ENCODE data around the gene GLTPD2. TPM values are rescaled to one million over a fixed set of nuclear protein-coding genes. Genes with fewer than 3 reads are reported as not detected.
"Not testable (repeated sequence)": the region's sequence is repeated elsewhere in the genome, so short reads cannot be mapped to it uniquely, and the experiment has no call there.

Gene GLTPD2
- total RNA-seq, 1 donor from 2014 or later, result 0.22 TPM

GRCh38 chr17:4818276-4818675 lies 29.5 kb downstream of the GLTPD2 start:
- DNase-seq (ENCODE audit: low spot score in 2 of 2, unreplicated experiment in 2 of 2), result no peak
- H3K27ac Mint-ChIP-seq, result no peak overlapping the region
- no peaks in the 10 kb centered on the region for H3K4me1 Mint-ChIP-seq
- H3K36me3 Mint-ChIP-seq, result peaks cover 29% of the 10 kb centered on the region
- no peaks in the 10 kb centered on the region for H3K9me3 Mint-ChIP-seq
- no peaks in the 10 kb centered on the region for H3K27me3 Mint-ChIP-seq (ENCODE audit: low read depth)
- no peak overlapping the region for H3K4me3 Mint-ChIP-seq
- TF ChIP-seq, protein P1, sequence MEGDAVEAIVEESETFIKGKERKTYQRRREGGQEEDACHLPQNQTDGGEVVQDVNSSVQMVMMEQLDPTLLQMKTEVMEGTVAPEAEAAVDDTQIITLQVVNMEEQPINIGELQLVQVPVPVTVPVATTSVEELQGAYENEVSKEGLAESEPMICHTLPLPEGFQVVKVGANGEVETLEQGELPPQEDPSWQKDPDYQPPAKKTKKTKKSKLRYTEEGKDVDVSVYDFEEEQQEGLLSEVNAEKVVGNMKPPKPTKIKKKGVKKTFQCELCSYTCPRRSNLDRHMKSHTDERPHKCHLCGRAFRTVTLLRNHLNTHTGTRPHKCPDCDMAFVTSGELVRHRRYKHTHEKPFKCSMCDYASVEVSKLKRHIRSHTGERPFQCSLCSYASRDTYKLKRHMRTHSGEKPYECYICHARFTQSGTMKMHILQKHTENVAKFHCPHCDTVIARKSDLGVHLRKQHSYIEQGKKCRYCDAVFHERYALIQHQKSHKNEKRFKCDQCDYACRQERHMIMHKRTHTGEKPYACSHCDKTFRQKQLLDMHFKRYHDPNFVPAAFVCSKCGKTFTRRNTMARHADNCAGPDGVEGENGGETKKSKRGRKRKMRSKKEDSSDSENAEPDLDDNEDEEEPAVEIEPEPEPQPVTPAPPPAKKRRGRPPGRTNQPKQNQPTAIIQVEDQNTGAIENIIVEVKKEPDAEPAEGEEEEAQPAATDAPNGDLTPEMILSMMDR (IDR thresholded peaks at IDR 0.05; ENCODE audit: unreplicated experiment), result no peak

DNA sequence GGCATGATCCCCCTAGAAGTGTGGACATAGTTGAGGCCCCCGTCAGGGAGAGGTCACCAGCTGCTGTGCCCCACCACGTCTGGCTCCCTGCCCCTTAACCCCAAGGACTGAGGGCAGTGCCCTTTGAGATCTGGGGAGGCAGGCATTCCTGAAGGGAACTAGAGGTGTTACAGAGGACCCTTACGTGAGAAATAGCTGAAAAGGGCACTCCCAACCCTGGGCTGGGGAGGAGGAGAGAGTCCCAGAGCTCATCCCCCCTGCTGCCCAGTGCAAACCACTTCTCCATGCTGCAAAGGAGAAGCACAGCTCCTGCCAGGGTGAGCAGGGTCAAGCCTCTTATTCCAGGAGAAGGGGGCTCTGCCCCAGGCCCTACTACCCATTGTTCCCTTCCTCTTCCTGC lies 34.1 kb downstream of the GLTPD2 start:
- TF ChIP-seq, protein P1 (IDR thresholded peaks at IDR 0.05; ENCODE audit: unreplicated experiment), result no peak
- Mint-ChIP-seq H3K4me3 (no peak overlapping the region), H3K9me3 (no peaks in the 10 kb centered on the region), H3K27ac (no peak overlapping the region), H3K36me3 (peaks cover 13% of the 10 kb centered on the region), H3K27me3 (ENCODE audit: low read depth) (no peaks in the 10 kb centered on the region), H3K4me1 (no peaks in the 10 kb centered on the region)
- no peak for DNase-seq (ENCODE audit: low spot score in 2 of 2, unreplicated experiment in 2 of 2)

DNA sequence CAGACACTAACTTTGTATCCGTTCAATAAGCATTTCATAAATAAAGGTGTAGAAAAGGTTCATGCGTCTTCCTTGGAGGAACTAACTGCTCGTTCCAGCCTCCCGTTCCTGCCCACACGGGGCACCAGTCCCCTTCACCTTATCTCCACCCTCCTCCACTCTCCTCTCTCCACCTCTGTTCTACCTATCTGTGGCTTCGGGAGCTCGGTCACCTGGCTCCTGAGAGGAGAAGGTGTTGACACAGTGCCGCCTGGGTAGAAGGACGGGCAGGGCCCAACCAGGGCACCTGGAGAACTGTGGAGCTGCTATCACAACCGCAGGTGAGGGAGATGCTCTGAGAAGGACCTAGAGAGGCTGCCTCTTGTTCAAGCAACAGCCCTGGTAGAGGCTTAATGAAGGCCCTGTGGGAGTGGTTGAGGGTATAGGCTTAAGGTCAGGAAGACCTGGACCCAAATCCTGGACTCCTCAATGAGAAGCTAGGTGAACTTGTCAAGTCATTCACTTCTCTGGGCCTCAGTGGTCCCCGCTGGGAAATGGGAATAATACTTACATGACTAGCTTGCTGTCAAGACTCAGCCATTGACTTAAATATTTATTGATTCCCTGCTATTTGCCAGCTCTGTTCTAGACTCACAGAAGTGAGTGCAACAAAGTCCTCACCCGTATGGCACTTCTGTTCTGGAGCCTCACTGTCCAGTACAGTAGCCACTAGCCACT lies 34.8 kb downstream of the GLTPD2 start:
- H3K27me3 Mint-ChIP-seq (ENCODE audit: low read depth), result no peaks in the 10 kb centered on the region
- H3K4me1 Mint-ChIP-seq, result no peaks in the 10 kb centered on the region
- no peak overlapping the region for H3K4me3 Mint-ChIP-seq
- TF ChIP-seq, protein P1 (IDR thresholded peaks at IDR 0.05; ENCODE audit: unreplicated experiment), result no peak
- H3K9me3 Mint-ChIP-seq, result no peaks in the 10 kb centered on the region
- no peak for DNase-seq (ENCODE audit: low spot score in 2 of 2, unreplicated experiment in 2 of 2)
- peaks cover 9% of the 10 kb centered on the region for H3K36me3 Mint-ChIP-seq
- H3K27ac Mint-ChIP-seq, result no peak overlapping the region

GRCh38 chr17:4827399-4827798 lies 38.6 kb downstream of the GLTPD2 start:
- DNase-seq (ENCODE audit: low spot score in 2 of 2, unreplicated experiment in 2 of 2), result no peak
- no peak overlapping the region for H3K27ac Mint-ChIP-seq

GRCh38 chr17:4832829-4833177 lies 44.0 kb downstream of the GLTPD2 start:
- not testable (repeated sequence) for H3K9me3 Mint-ChIP-seq; H3K27me3 Mint-ChIP-seq (ENCODE audit: low read depth); DNase-seq (ENCODE audit: low spot score in 2 of 2, unreplicated experiment in 2 of 2); H3K36me3 Mint-ChIP-seq
- Mint-ChIP-seq H3K27ac (peak overlapping the region; percentile 98), H3K4me3 (peak overlapping the region; percentile 90), H3K4me1 (peaks cover 27% of the 10 kb centered on the region)

More at GRCh38 chr17:4827399-4827798, 38.6 kb downstream of the GLTPD2 start:
- Mint-ChIP-seq H3K27me3 (ENCODE audit: low read depth) (no peaks in the 10 kb centered on the region), H3K36me3 (no peaks in the 10 kb centered on the region), H3K4me1 (no peaks in the 10 kb centered on the region), H3K4me3 (no peak overlapping the region), H3K9me3 (no peaks in the 10 kb centered on the region)
- TF ChIP-seq, protein P1 (IDR thresholded peaks at IDR 0.05; ENCODE audit: unreplicated experiment), result no peak

DNA sequence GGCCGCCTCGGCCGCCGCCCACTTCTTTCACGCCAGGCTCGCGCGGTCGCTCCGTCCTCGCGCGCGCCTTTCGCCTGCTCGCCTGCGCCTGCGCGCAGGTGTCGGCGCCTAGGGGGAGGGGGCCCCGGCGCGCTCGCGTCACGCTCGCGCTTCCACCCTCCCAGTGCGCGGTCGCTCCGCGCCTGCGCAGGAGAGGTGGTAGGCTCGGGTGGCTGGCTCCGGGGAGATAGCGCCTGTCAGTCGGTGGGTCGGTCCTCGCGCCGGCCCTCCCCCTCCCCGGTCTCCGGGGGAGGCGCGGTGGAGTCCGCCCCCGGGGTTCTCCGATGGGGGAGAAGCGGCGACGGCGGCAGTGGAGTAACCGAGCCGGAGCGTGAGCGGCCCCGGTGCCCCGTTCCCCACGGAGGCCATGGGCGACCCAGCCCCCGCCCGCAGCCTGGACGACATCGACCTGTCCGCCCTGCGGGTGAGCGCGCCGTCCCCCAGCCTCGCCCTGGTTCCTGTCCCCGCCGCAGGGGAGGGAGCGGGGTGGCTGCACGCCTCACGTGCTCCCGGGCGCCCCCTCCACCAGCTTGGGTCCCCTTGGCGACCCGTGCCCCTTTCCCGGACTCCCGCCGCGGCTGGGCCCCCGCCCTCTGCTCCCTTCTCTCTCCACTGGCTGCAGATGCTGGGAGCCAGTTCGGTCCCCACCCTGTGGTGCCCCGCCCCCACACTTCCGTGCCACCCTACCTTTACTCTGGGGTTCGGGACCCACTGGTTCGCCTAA lies 44.6 kb downstream of the GLTPD2 start, which contains the start of gene MINK1:
Gene MINK1 (plus strand): TSS at position 163 of the 763 bp plus-strand sequence. CDS start 244 bp downstream, at position 407.
- TF ChIP-seq, protein P1 (IDR thresholded peaks at IDR 0.05; ENCODE audit: unreplicated experiment), result no peak
- H3K4me1 Mint-ChIP-seq, result peaks cover 31% of the 10 kb centered on the region
- H3K9me3 Mint-ChIP-seq, result no peaks in the 10 kb centered on the region
- H3K27ac Mint-ChIP-seq, result peak within 1 kb of the TSS; percentile 98
- peak within 1 kb of the TSS; percentile 90 for H3K4me3 Mint-ChIP-seq
- H3K36me3 Mint-ChIP-seq, result peaks cover 1% of the 10 kb centered on the region
- H3K27me3 Mint-ChIP-seq (ENCODE audit: low read depth), result no peaks in the 10 kb centered on the region
- peak; percentile 89 to 91 for DNase-seq (ENCODE audit: low spot score in 2 of 2, unreplicated experiment in 2 of 2)
